Gastrocnemius medialis (tissue), 4 donors: ENCODE data around the gene ENTR1.

Experiments
- POLR2A ChIP-seq, 2 donors: fragments of 450-650 bp; IDR thresholded peaks; one replicate each; pipeline ENCODE4 v1.6.1; 2017; ENCODE audit warnings: antibody characterized with exemption in 2 of 2, mild to moderate bottlenecking in 2 of 2, moderate library complexity in 2 of 2
- TF ChIP-seq, protein P1 (sequence below), 5 experiments: fragments of 450-650 bp in 3 of 5; fragments of 200-600 bp in 2 of 5; sonication (generic) in 2 of 5; IDR thresholded peaks in 4 of 5; conservative IDR thresholded peaks in 1 of 5; 1 replicate in 4 of 5; 2 replicates in 1 of 5; pipeline ENCODE4 v1.5.1; 2016 to 2019; ENCODE audit warnings: antibody characterized with exemption in 5 of 5, mild to moderate bottlenecking in 3 of 5, moderate library complexity in 3 of 5

DNA sequence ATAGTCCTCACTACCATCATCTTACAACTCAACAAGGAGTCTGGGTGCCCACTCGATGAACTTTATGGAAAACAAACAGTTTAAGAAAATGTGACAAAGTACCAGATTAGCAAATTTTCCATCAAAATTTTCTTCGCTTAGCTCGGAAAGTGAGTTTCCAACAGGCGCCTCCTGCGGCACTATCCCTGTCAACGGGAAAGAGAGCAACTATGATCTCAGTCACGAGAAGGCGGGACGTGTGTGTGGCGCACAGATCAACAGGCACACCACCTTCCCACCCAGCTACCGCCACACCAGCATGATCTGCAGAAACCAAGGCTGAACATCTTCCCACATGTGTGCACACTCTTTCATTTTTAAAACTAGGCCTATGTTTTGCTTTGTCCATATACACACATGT lies 42.9 kb upstream of the ENTR1 start:
- TF ChIP-seq, protein P1, sequence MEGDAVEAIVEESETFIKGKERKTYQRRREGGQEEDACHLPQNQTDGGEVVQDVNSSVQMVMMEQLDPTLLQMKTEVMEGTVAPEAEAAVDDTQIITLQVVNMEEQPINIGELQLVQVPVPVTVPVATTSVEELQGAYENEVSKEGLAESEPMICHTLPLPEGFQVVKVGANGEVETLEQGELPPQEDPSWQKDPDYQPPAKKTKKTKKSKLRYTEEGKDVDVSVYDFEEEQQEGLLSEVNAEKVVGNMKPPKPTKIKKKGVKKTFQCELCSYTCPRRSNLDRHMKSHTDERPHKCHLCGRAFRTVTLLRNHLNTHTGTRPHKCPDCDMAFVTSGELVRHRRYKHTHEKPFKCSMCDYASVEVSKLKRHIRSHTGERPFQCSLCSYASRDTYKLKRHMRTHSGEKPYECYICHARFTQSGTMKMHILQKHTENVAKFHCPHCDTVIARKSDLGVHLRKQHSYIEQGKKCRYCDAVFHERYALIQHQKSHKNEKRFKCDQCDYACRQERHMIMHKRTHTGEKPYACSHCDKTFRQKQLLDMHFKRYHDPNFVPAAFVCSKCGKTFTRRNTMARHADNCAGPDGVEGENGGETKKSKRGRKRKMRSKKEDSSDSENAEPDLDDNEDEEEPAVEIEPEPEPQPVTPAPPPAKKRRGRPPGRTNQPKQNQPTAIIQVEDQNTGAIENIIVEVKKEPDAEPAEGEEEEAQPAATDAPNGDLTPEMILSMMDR (IDR thresholded peaks at IDR 0.05 in 4 of 5, conservative IDR thresholded peaks at IDR 0.05 in 1 of 5) = no peak
- TF ChIP-seq POLR2A (IDR thresholded peaks at IDR 0.05) = no peak
